Measurements from ENCODE around the gene MED23.
"Not testable (repeated sequence)": the region's sequence is repeated elsewhere in the genome, so short reads cannot be mapped to it uniquely, and the experiment has no call there.

Gene MED23

GRCh38 chr6:131572686-131573415 is 55.2 kb downstream of the MED23 start, which contains the start of gene ARG1:
Gene ARG1 (plus strand): TSS chr6:131573226. CDS start chr6:131573283, 57 bp downstream.
- no peak for DNase-seq

- DNase-seq, result no peak
Observed at GRCh38 chr6:131568726-131569125, 59.3 kb downstream of the MED23 start.

DNA sequence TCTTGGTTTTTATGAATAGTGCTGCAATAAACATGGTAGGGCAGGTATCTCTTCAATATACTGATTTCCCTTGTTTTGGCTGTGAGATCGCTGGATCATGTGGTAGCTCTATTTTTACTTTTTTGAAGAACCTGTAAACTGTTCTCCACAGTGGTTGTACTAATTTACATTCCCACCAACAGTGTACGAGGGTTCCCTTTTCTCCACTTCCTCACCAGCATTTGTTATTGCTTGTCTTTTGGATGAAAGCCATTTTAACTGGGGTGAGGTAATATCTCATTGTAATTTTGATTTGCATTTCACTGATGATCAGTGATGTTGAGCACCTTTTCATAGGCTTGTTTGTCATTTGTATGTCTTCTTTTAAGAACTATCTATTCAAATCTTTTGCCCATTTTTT is 63.0 kb downstream of the MED23 start:
- DNase-seq, result no peak

GRCh38 chr6:131561925-131562707 is 65.9 kb downstream of the MED23 start:
- no peak for DNase-seq

- DNase-seq, result no peak
Observed at GRCh38 chr6:131558922-131559321, 69.1 kb downstream of the MED23 start.

DNA sequence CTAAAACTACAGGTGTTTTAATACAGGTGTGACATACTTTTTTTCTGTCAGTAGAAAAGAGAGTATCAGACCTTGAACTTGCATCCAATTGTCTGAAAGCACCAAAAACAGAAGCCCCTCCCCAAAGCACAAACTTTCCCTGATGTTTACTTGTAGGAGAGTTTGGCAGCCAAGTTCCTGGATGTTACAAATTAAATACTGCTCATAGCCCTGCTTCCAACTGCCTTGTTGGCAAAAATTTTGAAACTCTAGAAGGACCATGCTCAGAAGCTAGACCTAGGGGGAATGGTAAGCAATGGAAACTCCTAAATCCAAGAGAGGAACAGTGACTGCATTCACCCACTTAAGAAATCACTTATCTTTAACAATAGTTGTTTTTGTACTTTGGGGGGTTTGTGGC is 72.0 kb downstream of the MED23 start:
- no peak for DNase-seq

DNA sequence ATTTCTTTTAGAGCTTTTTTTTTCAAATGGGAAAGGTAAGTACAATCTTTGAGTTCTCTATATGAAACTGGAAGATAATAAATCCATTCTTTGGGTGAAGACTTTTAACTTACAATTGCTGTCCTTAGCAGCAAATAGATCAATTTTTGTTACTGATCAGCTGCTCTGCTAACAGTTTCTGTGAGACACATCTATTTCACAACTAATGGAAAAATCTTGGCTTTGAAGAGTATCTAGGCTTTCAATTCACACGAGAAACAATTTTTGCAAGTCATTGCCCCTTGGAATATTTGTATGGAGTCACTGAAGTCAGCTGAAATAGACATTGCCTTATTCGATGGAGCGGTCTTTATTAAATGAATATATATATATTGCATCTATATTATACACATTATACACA is 75.5 kb downstream of the MED23 start:
- no peak for DNase-seq

DNA sequence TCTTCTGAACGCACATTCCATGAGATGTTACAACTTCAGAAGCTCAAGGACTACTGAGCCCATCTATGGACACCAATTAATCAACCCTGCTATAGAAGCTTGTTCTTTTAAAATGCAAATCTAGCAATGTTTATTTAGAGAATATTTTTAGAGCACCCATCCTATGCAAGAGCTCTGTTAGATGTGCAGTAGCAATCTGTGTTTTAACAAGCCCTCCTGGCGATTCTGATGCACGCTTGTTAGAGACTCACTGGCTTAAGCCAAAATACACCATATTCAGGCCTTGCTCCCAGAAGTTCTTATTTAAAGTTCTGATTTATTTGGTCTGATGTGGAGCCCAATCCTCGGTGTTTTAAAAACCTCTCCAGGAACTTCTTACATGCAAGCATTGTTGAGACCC is 76.1 kb downstream of the MED23 start:
- DNase-seq, result no peak

DNA sequence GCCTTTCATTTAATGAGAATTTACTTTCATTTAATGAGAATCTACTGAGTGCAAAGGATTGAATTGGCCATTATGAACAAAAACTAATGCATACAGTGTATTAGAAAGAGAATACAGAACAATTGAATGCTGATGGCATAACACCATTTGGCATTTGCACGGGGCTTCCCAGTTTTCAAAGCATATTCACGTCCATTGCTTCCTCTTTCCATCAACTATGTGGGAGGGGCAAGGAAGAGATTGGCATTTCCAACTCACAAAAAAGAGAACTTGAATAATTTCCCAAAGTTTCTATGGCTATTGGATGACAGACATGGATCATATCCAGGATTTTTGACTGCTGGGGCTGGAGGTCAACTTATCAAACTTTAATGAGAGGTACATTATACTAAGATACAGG is 78.2 kb downstream of the MED23 start:
- no peak for DNase-seq

DNA sequence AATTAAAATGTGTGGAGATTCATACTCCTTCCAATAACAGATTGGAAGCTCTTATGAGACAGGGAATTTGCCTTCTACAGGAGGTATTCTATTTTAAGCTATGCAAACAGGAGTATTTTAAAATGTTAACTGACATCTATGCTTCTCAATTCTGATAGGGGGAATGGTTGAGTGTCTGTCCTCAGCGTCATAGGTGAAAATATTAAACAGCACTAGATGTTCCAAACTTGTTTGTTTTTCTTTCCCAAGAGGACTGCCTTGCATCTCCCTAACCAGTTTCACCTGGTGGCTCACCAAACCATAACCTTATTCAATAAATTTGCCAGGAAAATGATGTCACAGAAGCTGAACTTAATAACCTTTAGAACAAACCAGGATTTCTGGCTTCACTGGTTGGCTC is 79.6 kb downstream of the MED23 start:
- no peak for DNase-seq

- DNase-seq, result no peak
Observed at GRCh38 chr6:131547488-131547887, 80.6 kb downstream of the MED23 start.

GRCh38 chr6:131545317-131545716 is 82.7 kb downstream of the MED23 start:
- DNase-seq, result no peak

DNA sequence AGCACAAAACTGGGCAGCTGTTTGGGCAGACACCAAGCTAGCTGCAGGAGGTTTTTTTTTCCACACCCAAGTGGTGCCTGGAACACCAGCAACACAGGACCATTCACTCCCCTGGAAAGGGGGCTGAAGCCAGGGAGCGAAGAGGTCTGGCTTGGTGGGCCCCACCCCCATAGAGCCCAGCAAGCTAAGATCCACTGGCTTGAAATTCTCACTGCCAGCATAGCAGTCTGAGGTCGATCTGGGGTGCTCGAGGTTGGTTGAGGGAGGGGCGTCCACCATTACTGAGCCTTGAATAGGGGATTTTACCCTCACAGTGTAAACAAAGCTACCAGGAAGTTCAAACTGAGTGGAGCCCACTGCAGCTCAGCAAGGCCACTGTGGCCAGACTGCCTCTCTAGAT is 89.4 kb downstream of the MED23 start:
- DNase-seq, result not testable (repeated sequence)

DNA sequence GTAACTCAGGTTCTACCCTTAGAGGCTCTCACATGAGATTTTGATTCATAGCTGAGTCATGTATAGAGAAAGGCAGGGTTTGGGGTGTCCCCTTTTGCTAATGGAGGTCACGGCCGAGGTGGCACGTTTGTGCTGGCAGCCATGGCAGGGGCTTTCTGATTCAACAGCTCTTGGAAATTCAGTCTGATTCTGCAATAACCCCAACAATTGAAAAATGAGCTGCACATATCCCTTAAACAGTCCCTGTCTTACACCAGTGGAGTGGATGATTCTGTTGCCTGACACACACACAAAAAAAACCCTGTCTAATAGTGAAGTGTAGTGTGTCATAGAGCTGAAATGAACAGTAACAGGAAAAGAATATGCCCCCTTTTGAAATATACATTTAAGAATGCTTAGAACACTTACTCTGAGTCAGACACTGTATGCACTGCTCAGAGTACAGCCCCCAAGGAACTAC is 95.4 kb downstream of the MED23 start:
- DNase-seq, result no peak

- DNase-seq, result not testable (repeated sequence)
Observed at GRCh38 chr6:131531681-131532080, 96.4 kb downstream of the MED23 start.

DNA sequence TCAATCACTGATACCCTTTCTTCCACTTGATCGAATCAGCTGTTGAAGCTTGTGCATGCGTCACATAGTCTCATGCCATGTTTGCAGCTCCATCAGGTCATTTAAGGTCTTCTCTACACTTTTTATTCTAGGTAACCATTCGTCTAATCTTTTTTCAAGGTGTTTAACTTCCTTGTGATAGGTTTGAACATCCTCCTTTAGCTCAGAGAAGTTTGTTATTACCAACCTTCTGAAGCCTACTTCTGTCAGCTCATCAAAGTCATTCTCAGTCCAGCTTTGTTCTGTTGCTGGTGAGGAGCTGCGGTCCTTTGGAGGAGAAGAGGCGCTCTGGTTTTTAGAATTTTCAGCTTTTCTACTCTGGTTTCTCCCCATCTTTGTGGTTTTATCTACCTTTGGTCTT is 97.1 kb downstream of the MED23 start:
- not testable (repeated sequence) for DNase-seq

DNA sequence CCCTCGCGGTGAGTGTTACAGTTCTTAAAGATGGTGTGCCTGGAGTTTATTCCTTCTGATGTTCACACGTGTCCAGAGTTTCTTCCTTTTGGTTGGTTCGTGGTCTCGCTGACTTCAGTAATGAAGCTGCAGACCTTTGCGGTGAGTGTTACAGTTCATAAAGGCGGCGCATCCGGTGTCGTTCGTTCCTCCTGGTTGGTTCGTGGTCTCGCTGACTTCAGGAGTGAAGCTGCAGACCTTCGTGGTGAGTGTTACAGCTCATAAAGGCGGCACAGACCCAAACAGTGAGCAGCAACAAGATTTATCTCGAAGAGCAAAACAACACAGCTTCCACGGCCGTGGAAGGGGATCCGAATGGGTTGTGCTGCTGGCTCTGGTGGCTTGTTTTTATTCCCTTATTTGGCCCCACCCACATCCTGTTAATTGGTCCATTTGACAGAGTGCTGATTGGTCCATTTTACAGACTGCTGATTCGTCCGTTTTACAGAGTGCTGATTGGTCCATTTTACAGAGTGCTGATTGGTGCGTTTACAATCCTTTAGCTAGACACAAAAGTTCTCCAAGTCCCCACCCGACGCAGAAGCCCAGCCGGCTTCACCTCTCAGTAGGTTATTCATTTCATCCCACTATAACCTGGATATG is 103.2 kb downstream of the MED23 start:
- no peak for DNase-seq

- no peak for DNase-seq
Observed at GRCh38 chr6:131523988-131524673, 103.9 kb downstream of the MED23 start.
